ENCODE measurements around the gene KCNF1.

GRCh38 chr2:10931710-10932255, 20.0 kb downstream of the KCNF1 start:
- no peak for TF ChIP-seq POLR2AphosphoS5 (IDR thresholded peaks at IDR 0.05)
- TF ChIP-seq POLR2A (IDR thresholded peaks at IDR 0.05), result no peak
- TF ChIP-seq EP300 (IDR thresholded peaks at IDR 0.05), result no peak
- no peak for TF ChIP-seq CTCF (IDR thresholded peaks at IDR 0.05)
